Endothelial cell of umbilical vein (primary cell): Measurements from ENCODE around the gene NEDD4L.

ENCODE experiments used
- EZH2 ChIP-seq: IDR thresholded peaks from 2 replicates; pipeline ENCODE4 v1.6.1; 2012; ENCODE audit warnings: borderline replicate concordance, low read depth, mild to moderate bottlenecking, moderate library complexity, low read length, inconsistent platforms; ENCODE audit not compliant: severe bottlenecking
- FOS ChIP-seq: IDR thresholded peaks from 2 replicates; pipeline ENCODE4 v1.6.1; 2011; ENCODE audit warnings: mild to moderate bottlenecking, low read length, moderate library complexity, borderline replicate concordance; ENCODE audit not compliant: insufficient read depth
- GATA2 ChIP-seq: IDR thresholded peaks from 2 replicates; pipeline ENCODE4 v1.7.0; 2011; ENCODE audit warnings: low read depth, mild to moderate bottlenecking, moderate library complexity, mixed read lengths, low read length; ENCODE audit not compliant: insufficient read length, insufficient read depth
- MYC ChIP-seq: IDR thresholded peaks from one replicate; pipeline ENCODE4 v1.6.1; 2011; ENCODE audit warnings: mild to moderate bottlenecking, low read depth, low read length
- POLR2A ChIP-seq: IDR thresholded peaks from 2 replicates; pipeline ENCODE4 v1.6.1; 2012; ENCODE audit warnings: low read depth, mild to moderate bottlenecking, control low read depth, low read length
- POLR2AphosphoS5 ChIP-seq: IDR thresholded peaks from 2 replicates; pipeline ENCODE4 v1.6.1; 2012; ENCODE audit warnings: low read depth, mild to moderate bottlenecking, control low read depth, low read length, moderate library complexity; ENCODE audit not compliant: insufficient read depth
- TF ChIP-seq, protein P1 (sequence below): IDR thresholded peaks from 2 replicates; pipeline ENCODE4 v1.6.1; 2011; ENCODE audit not compliant: insufficient read depth, insufficient read length
- TF ChIP-seq, protein P2 (sequence below), 2 donors: IDR thresholded peaks; 1 replicate in 1 of 2; 2 replicates in 1 of 2; pipeline ENCODE4 v1.5.1; 2011; ENCODE audit warnings: low read length in 2 of 2, mild to moderate bottlenecking in 2 of 2, moderate library complexity in 2 of 2, control low read depth in 1 of 2, inconsistent platforms in 1 of 2, low read depth in 1 of 2; ENCODE audit not compliant: insufficient read depth in 1 of 2; ENCODE audit errors: extremely low read depth in 1 of 2

DNA sequence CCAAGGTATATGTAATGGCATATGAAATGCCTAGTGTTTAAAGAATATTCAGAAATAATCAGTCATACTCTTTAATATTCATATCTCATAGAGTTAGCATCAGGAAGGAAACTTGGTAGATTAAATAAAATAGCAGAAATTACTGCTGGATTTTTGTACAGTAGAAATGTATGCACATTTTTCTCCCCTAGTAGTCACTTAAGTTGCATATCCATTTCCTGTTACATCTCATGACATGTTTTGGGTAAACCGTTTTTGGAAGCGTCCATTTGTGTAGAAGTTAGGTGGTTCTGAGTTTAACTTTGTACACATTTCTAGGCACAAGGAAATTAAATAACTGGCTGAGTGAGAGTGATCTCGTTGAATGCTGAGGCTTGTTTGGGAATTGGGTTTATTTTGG lies 21.9 kb downstream of the NEDD4L start:
- TF ChIP-seq, protein P1, sequence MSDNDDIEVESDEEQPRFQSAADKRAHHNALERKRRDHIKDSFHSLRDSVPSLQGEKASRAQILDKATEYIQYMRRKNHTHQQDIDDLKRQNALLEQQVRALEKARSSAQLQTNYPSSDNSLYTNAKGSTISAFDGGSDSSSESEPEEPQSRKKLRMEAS = no peak
- TF ChIP-seq, protein P2, sequence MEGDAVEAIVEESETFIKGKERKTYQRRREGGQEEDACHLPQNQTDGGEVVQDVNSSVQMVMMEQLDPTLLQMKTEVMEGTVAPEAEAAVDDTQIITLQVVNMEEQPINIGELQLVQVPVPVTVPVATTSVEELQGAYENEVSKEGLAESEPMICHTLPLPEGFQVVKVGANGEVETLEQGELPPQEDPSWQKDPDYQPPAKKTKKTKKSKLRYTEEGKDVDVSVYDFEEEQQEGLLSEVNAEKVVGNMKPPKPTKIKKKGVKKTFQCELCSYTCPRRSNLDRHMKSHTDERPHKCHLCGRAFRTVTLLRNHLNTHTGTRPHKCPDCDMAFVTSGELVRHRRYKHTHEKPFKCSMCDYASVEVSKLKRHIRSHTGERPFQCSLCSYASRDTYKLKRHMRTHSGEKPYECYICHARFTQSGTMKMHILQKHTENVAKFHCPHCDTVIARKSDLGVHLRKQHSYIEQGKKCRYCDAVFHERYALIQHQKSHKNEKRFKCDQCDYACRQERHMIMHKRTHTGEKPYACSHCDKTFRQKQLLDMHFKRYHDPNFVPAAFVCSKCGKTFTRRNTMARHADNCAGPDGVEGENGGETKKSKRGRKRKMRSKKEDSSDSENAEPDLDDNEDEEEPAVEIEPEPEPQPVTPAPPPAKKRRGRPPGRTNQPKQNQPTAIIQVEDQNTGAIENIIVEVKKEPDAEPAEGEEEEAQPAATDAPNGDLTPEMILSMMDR (IDR thresholded peaks at IDR 0.05; ENCODE audit: extremely low read depth in 1 of 2, insufficient read depth in 1 of 2, low read depth in 1 of 2, low read length in 2 of 2) = no peak
- TF ChIP-seq POLR2A (no peak), FOS (no peak), EZH2 (no peak), POLR2AphosphoS5 (no peak), GATA2 (no peak), MYC (no peak)
